HCT116 (cell line): Measurements from ENCODE around the gene UBE2D3. TPM values are rescaled to one million over a fixed set of nuclear protein-coding genes. Genes with fewer than 3 reads are reported as not detected.
A peak's percentile ranks its signal among the peaks of the same experiment; 100 is the strongest.

Source experiments
- ATAC-seq: fragments of 200-7000 bp; cut with Tn5 transposase; 2 replicates; pipeline ENCODE4 v1.9.1; 2020; ENCODE audit warnings: mild to moderate bottlenecking, moderate library complexity
- BruUV-seq: library from RNA; stranded (reverse); fragments of 400-500 nt; replicated peaks from 2 replicates; lab custom pipeline; 2021; lab: Mats Ljungman, UMichigan
- CTCF ChIA-PET: fragments of 300-600 bp; sonication (Branson Sonifier 250); formaldehyde crosslinking; loops from one replicate; lab custom pipeline; 2021; ENCODE audit warnings: antibody characterized with exemption; lab: Charles Lee
- POLR2A ChIA-PET: fragments of 300-600, 350-600 bp; sonication (Branson Sonifier 250); formaldehyde crosslinking; loops from one replicate; lab custom pipeline; 2021; ENCODE audit warnings: antibody characterized with exemption; lab: Charles Lee
- RAD21 ChIA-PET, 2 experiments: fragments of 300-600 bp; sonication (Branson Sonifier 250); formaldehyde crosslinking; loops; one replicate each; lab custom pipeline; 2023; ENCODE audit warnings: low total read pairs in 2 of 2; ENCODE audit not compliant: uncharacterized antibody in 2 of 2, unreplicated experiment in 2 of 2, low non-redundant PET in 1 of 2; lab: Charles Lee
- DNase-seq: peaks from one replicate; pipeline ENCODE4 v3.0.0-alpha.2; 2010; ENCODE audit warnings: low read depth, low spot score
- H2AFZ ChIP-seq: fragments of 200-600 bp; shearing (Covaris generic), sonication (generic); 2 replicates; pipeline ENCODE4 v1.6.1; 2017; ENCODE audit warnings: low read depth, mixed run types, mixed read lengths, antibody characterized with exemption, low read length; ENCODE audit not compliant: poor library complexity, severe bottlenecking
- H3K27ac ChIP-seq: 2 replicates; pipeline ENCODE4 v1.5.1; 2012; ENCODE audit warnings: low read depth, low read length
- H3K27me3 ChIP-seq: fragments of 200-600 bp; sonication (generic); 2 replicates; pipeline ENCODE4 v1.6.1; 2016; ENCODE audit warnings: mixed run types, low read length, mixed read lengths; ENCODE audit not compliant: insufficient read depth
- H3K36me3 ChIP-seq, 2 experiments: fragments of 200-500 bp in 1 of 2; fragments of 200-600 bp in 1 of 2; sonication (Bioruptor generic) in 1 of 2; sonication (generic) in 1 of 2; 2 replicates each; pipeline versions ENCODE4 v1.5.1 to v1.6.1; 2014 to 2016; ENCODE audit warnings: low read length in 2 of 2, inconsistent platforms in 1 of 2, mixed read lengths in 1 of 2, mixed run types in 1 of 2; ENCODE audit not compliant: insufficient read depth in 2 of 2, control insufficient read depth in 1 of 2
- H3K4me1 ChIP-seq, 2 experiments: fragments of 200-600 bp in 1 of 2; sonication (generic) in 1 of 2; 2 replicates each; pipeline versions ENCODE4 v1.5.1 to v1.6.1; 2012 to 2017; ENCODE audit warnings: low read length in 2 of 2, inconsistent platforms in 1 of 2, mild to moderate bottlenecking in 1 of 2, mixed read lengths in 1 of 2, mixed run types in 1 of 2, moderate library complexity in 1 of 2; ENCODE audit not compliant: insufficient read depth in 2 of 2, control insufficient read depth in 1 of 2
- H3K4me2 ChIP-seq: fragments of 200-600 bp; sonication (generic); 2 replicates; pipeline ENCODE4 v1.6.1; 2017; ENCODE audit warnings: mixed run types, low read length, mixed read lengths
- H3K4me3 ChIP-seq, 2 experiments: fragments of 200-600 bp in 1 of 2; sonication (generic) in 1 of 2; replicated peaks in 1 of 2; 2 replicates each; pipeline ENCODE4 v1.5.1; 2011 to 2016; ENCODE audit warnings: low read length in 2 of 2, control low read depth in 1 of 2, low read depth in 1 of 2, mild to moderate bottlenecking in 1 of 2, mixed read lengths in 1 of 2, mixed run types in 1 of 2
- H3K79me2 ChIP-seq: fragments of 200-600 bp; sonication (generic); 2 replicates; pipeline ENCODE4 v1.6.1; 2017; ENCODE audit warnings: mild to moderate bottlenecking, mixed run types, low read length, moderate library complexity, mixed read lengths; ENCODE audit not compliant: insufficient read depth
- H3K9ac ChIP-seq: fragments of 200-600 bp; sonication (generic); 2 replicates; pipeline ENCODE4 v1.6.1; 2016; ENCODE audit warnings: low read length, mixed read lengths
- H3K9me2 ChIP-seq: fragments of 200-600 bp; sonication (generic), shearing (Covaris generic); 2 replicates; pipeline ENCODE4 v1.6.1; 2017; ENCODE audit warnings: mixed run types, mild to moderate bottlenecking, moderate library complexity; ENCODE audit not compliant: insufficient read depth
- H3K9me3 ChIP-seq, 2 experiments: fragments of 200-500 bp in 1 of 2; fragments of 200-600 bp in 1 of 2; sonication (Bioruptor generic) in 1 of 2; sonication (generic) in 1 of 2; 2 replicates each; pipeline ENCODE4 v1.6.1; 2014 to 2017; ENCODE audit warnings: low read length in 2 of 2, mixed read lengths in 2 of 2, inconsistent platforms in 1 of 2, low read depth in 1 of 2, mild to moderate bottlenecking in 1 of 2, mixed run types in 1 of 2, moderate library complexity in 1 of 2; ENCODE audit not compliant: control insufficient read depth in 1 of 2, insufficient read depth in 1 of 2
- H4K20me1 ChIP-seq: fragments of 200-600 bp; sonication (generic), shearing (Covaris generic); 2 replicates; pipeline ENCODE4 v1.6.1; 2017; ENCODE audit warnings: mixed run types, mild to moderate bottlenecking, moderate library complexity; ENCODE audit not compliant: insufficient read depth
- CBX3 ChIP-seq: IDR thresholded peaks from 2 replicates; pipeline ENCODE4 v1.6.1; 2012; ENCODE audit warnings: low read depth
- ELF1 ChIP-seq: IDR thresholded peaks from 2 replicates; pipeline ENCODE4 v1.6.1; 2012; ENCODE audit warnings: low read depth, borderline replicate concordance
- FOSL1 ChIP-seq: IDR thresholded peaks from 2 replicates; pipeline ENCODE4 v1.6.1; 2012; ENCODE audit warnings: low read depth
- JUND ChIP-seq: IDR thresholded peaks from 2 replicates; pipeline ENCODE4 v1.6.1; 2012
- POLR2A ChIP-seq: IDR thresholded peaks from 2 replicates; pipeline ENCODE4 v1.7.0; 2011; ENCODE audit warnings: borderline replicate concordance; ENCODE audit not compliant: insufficient read depth, insufficient read length; ENCODE audit errors: extremely low read depth
- SIN3A ChIP-seq: IDR thresholded peaks from 2 replicates; pipeline ENCODE4 v1.6.1; 2012; ENCODE audit warnings: low read depth
- SP1 ChIP-seq: IDR thresholded peaks from 2 replicates; pipeline ENCODE4 v1.6.1; 2012; ENCODE audit warnings: low read depth
- ZFX ChIP-seq: fragments of 450-650 bp; IDR thresholded peaks from 2 replicates; pipeline ENCODE4 v1.6.1; 2017
- intact Hi-C: fragments of 100-400 bp; cut with micrococcal nuclease; formaldehyde crosslinking; loops from 2 replicates; pipeline ENCODE4 v1.10.0; 2022
- total RNA-seq: library from RNA; stranded (reverse); gene quantifications from one replicate; pipeline ENCODE4 v1.2.1, GENCODE V29; 2021; ENCODE audit not compliant: unreplicated experiment
- TF ChIP-seq, protein P1 (sequence below): IDR thresholded peaks from 2 replicates; pipeline ENCODE4 v1.6.1; 2012; ENCODE audit warnings: low read depth

Gene UBE2D3
- total RNA-seq, 1 experiment from 2014 or later, result 302 TPM

DNA sequence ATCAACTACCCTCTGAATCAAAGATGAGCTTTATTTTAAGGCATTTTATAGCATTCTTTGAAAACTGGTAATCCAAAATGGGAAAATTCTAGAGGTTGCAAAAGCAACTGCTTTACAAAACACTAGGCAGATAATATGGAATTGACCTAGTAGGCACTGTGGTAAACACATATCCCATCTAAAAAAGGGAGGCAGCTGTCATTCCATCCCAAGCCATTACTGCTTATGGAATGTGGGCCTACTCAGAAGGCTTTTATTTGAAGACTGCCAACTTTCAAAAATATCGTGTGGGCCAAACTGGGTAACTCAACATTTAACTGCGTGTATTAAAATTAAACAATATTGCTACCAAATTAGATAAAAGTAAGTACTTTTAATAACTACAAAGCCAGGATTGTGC, 19.3 kb downstream of the UBE2D3 start:
- no peak for TF ChIP-seq SP1
- TF ChIP-seq ELF1, result no peak
- no peak for TF ChIP-seq SIN3A
- TF ChIP-seq POLR2A, result no peak
- no peak for TF ChIP-seq FOSL1
- TF ChIP-seq, protein P1, sequence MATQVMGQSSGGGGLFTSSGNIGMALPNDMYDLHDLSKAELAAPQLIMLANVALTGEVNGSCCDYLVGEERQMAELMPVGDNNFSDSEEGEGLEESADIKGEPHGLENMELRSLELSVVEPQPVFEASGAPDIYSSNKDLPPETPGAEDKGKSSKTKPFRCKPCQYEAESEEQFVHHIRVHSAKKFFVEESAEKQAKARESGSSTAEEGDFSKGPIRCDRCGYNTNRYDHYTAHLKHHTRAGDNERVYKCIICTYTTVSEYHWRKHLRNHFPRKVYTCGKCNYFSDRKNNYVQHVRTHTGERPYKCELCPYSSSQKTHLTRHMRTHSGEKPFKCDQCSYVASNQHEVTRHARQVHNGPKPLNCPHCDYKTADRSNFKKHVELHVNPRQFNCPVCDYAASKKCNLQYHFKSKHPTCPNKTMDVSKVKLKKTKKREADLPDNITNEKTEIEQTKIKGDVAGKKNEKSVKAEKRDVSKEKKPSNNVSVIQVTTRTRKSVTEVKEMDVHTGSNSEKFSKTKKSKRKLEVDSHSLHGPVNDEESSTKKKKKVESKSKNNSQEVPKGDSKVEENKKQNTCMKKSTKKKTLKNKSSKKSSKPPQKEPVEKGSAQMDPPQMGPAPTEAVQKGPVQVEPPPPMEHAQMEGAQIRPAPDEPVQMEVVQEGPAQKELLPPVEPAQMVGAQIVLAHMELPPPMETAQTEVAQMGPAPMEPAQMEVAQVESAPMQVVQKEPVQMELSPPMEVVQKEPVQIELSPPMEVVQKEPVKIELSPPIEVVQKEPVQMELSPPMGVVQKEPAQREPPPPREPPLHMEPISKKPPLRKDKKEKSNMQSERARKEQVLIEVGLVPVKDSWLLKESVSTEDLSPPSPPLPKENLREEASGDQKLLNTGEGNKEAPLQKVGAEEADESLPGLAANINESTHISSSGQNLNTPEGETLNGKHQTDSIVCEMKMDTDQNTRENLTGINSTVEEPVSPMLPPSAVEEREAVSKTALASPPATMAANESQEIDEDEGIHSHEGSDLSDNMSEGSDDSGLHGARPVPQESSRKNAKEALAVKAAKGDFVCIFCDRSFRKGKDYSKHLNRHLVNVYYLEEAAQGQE, result no peak
- TF ChIP-seq CBX3, result no peak
- TF ChIP-seq JUND, result no peak
- Histone ChIP-seq H3K27ac (no peak overlapping the region), H3K9me2 (no peaks in the 10 kb centered on the region), H3K36me3 (peaks cover 16 to 50% of the 10 kb centered on the region in 2 experiments; a peak in 3 of 4 replicates), H3K4me2 (no peak overlapping the region), H3K9ac (no peak overlapping the region), H3K4me3 (no peak overlapping the region), H2AFZ (no peak overlapping the region), H3K79me2 (peaks cover 100% of the 10 kb centered on the region), H3K27me3 (no peaks in the 10 kb centered on the region), H4K20me1 (peaks cover 58% of the 10 kb centered on the region; the same call in 1 of the 2 replicates), H3K9me3 (no peaks in the 10 kb centered on the region), H3K4me1 (no peaks in the 10 kb centered on the region)
- CTCF ChIA-PET, result no interaction called here
- BruUV-seq, result TSS peak; percentile 3
- intact Hi-C loops, result no loop called here
- no peak for ATAC-seq
- RAD21 ChIA-PET, result no interaction called here
- POLR2A ChIA-PET, result no interaction called here
- DNase-seq, result no peak

GRCh38 chr4:102807345-102807744, 20.0 kb downstream of the UBE2D3 start:
- no peak for ATAC-seq
- ChIA-PET POLR2A (no interaction called here), RAD21 (no interaction called here)
- Histone ChIP-seq H4K20me1 (peaks cover 55% of the 10 kb centered on the region; the same call in 1 of the 2 replicates), H3K9ac (no peak overlapping the region), H2AFZ (no peak overlapping the region), H3K79me2 (peaks cover 100% of the 10 kb centered on the region), H3K4me1 (no peaks in the 10 kb centered on the region), H3K9me2 (no peaks in the 10 kb centered on the region)
- TF ChIP-seq FOSL1, result no peak
- TF ChIP-seq ZFX, result no peak
- TF ChIP-seq, all 23 proteins: peak for 0
- DNase-seq, result no peak
- BruUV-seq, result no TSS peak
- CTCF ChIA-PET, result no interaction called here
- Histone ChIP-seq H3K4me3 (no peak overlapping the region), H3K36me3 (peaks cover 21 to 52% of the 10 kb centered on the region in 2 experiments; a peak in 3 of 4 replicates), H3K4me2 (no peak overlapping the region), H3K27ac (no peak overlapping the region), H3K9me3 (no peaks in the 10 kb centered on the region), H3K27me3 (no peaks in the 10 kb centered on the region)
- intact Hi-C loops, result no loop called here
